GM12865 (cell line): ENCODE results near the gene THY1.
A peak's percentile ranks its signal among the peaks of the same experiment; 100 is the strongest.

Source experiments
- DNase-seq: peaks from one replicate; pipeline ENCODE4 v3.0.0; 2010; ENCODE audit warnings: low read depth
- H3K4me3 ChIP-seq: 2 replicates; pipeline ENCODE4 v1.5.1; 2011; ENCODE audit warnings: mild to moderate bottlenecking, low read depth, low read length, control low read depth
- TF ChIP-seq, protein P1 (sequence below): IDR thresholded peaks from 2 replicates; pipeline ENCODE4 v1.5.1; 2011; ENCODE audit warnings: low read length, control low read depth, low read depth, inconsistent platforms; ENCODE audit not compliant: insufficient read depth; ENCODE audit errors: missing control alignments

Gene THY1

DNA sequence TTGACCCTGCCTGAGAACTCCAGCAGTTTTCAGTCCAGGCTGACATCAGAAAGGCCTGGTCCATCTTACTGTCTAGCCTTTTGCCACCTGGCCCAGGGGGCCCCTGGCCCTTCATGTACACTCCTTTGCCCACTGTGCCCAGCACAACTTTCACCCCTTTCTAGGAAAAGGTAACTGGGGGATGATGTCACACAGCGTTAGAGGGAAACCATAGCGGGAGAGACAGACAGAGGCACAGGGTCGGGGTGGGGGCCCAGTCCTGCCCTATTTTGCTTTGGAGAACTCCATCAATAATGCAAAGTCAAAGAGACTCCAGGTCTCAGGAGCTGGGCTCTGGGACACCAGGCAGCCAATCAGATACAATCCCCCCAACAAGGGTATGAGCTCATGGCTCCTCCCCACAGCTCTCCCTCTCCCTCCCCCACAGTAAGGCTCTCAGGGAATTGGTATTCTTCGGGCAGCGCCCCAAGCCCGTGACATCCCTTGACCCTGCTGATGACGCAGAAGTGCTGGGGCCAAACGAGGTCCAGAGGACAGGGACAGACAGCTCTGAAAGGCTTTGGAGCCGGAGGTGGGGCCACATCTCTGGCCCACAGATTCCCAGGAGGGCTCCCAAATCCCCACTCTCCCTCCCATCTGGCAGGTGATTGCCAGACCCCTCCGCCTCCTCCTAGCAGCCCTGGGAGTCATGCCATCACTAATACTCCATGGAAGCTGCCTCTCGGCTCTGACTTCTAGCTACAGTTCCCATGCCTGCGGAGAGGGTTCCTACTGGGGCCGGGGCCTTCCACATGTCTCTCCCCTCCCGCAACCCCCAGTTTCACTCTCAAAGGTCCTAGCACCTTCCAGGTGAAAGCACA, 47.4 kb downstream of the THY1 start:
- TF ChIP-seq, protein P1, sequence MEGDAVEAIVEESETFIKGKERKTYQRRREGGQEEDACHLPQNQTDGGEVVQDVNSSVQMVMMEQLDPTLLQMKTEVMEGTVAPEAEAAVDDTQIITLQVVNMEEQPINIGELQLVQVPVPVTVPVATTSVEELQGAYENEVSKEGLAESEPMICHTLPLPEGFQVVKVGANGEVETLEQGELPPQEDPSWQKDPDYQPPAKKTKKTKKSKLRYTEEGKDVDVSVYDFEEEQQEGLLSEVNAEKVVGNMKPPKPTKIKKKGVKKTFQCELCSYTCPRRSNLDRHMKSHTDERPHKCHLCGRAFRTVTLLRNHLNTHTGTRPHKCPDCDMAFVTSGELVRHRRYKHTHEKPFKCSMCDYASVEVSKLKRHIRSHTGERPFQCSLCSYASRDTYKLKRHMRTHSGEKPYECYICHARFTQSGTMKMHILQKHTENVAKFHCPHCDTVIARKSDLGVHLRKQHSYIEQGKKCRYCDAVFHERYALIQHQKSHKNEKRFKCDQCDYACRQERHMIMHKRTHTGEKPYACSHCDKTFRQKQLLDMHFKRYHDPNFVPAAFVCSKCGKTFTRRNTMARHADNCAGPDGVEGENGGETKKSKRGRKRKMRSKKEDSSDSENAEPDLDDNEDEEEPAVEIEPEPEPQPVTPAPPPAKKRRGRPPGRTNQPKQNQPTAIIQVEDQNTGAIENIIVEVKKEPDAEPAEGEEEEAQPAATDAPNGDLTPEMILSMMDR: no peak
- H3K4me3 ChIP-seq: no peak overlapping the region
- no peak for DNase-seq

- TF ChIP-seq, protein P1: no peak
- no peak for DNase-seq
- H3K4me3 ChIP-seq: no peak overlapping the region
These were observed 48.2 kb downstream of the THY1 start for GRCh38 chr11:119374632-119375336.

DNA sequence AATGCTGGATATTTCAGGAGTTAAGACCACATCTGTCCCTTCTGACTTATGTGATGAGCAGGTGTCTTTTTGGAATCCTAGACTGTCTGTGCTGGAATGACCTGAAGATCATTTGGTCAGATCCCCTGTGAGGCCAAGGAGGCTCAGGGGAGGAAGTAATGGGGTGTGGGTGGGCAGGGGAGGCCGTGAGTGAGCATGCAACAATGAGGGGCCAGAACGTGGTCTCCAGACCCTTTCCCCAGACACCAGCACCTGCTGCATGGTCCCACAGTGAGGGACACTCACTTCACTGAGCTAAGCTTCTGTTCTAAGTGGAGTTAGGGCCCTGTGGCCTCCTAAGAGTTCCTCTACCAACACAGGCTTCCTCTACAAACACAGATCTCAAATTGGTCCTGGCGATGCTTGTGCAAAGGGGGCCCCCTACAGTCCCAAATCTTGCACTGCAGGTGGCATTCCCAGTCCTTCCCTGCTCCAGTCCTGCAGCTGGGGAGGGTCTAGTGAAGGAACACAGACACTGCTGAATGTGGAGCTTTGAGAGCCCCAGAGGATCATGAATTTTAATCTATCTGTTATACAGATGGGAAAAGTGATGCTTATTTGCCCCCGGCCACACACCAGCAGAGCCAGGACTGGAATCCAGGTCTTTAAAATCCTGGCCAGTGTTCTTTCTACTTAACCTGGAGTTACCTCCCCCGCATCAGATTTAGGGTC, 48.9 kb downstream of the THY1 start:
- DNase-seq: peak; percentile 50
- H3K4me3 ChIP-seq: no peak overlapping the region
- TF ChIP-seq, protein P1: peak; percentile 76

DNA sequence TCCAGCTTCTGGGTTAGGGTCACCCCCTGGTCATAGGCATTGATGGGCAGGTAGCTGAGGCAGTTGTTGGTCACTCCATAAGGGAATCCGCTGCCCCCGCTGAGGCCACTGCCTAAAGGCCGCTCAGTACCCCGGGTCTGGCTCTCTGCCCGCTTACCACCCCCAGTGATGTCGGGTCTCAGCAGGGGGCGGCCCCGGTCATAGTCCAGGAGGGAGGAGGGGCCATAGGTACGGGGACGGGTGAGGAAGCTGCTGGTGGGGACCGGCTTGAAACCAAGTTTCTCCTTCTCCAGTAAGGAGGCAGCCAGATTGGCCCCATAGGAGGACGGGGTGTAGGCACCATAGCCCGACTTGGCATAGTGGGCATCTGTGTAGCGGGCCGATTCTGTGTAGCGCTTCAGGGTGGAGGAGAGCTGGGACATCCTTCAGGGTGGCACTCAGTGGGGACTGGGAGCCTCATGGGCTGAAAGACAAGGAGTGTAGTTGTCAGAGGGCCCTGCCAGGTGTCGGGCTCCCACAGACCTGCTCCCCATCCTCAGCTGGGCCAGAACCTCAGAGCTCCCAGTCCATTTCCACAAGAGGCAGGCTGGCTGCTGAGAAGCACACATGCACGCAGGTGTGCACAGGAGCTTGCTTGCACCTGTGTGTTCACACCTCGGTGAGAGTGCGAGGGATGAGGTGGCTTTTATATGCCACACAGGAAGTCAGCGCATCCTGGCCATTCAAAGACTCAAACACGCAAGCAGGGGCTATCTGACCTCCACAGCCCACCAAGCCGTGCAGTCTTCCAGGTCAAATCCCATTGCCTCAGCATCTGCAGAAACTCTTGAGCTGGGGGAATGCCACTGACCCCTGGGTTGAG, 49.7 kb downstream of the THY1 start:
- no peak overlapping the region for H3K4me3 ChIP-seq
- TF ChIP-seq, protein P1: no peak
- DNase-seq: no peak

DNA sequence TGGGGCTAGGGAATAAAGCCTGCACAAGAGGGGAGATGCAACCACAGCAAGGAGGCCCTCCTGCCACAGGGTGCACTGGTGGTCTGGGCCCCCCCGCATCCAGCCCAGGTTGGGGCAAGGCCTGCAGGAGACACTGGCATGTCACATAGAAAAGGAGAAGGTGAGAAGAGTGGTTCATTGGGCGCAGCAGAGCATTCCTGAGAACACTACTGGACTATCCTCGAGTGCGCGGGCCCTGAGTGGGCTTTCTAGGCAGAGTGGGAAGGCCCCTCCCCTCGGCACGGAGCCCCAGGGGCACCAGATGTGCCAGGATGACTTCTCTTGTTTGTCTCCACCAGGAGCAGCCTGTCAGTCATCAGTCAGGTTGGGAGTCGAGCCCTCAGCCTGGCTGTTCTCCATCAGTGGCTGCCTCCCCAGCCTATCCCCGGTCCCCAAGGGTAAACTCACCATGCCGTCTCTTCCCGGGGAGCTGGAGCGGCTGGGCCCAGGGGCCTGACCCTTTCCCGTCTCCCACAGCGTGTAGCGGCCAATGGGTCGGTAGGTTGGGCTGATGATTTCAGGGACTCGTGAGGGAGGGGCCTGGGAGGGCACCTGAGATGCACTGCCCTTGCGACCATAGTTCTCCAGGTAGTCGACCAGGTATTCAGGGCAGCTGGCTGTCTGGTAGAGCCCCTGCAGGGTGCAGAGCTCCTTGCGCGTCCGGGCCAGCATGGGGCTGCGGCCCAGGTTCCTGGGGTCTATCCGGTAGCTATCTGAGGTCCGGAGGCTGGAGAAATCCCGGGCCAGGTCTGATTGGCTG, 50.5 kb downstream of the THY1 start:
- TF ChIP-seq, protein P1: no peak
- no peak for DNase-seq
- no peak overlapping the region for H3K4me3 ChIP-seq
